H9 (cell line): ENCODE measurements around the gene INO80. TPM values are rescaled to one million over a fixed set of nuclear protein-coding genes. Genes with fewer than 3 reads are reported as not detected.
"Not testable (repeated sequence)": the region's sequence is repeated elsewhere in the genome, so short reads cannot be mapped to it uniquely, and the experiment has no call there.

Experiments used
- DNase-seq: peaks from one replicate; pipeline ENCODE4 v3.0.0-alpha.2; 2017
- H2AFZ ChIP-seq: one replicate; pipeline ENCODE4 v1.6.1; 2013; ENCODE audit warnings: mild to moderate bottlenecking, low read length, control low read depth, moderate library complexity
- H2AK5ac ChIP-seq: 2 replicates; pipeline ENCODE4 v1.6.1; 2013; ENCODE audit warnings: low read length, control low read depth, mixed read lengths; ENCODE audit not compliant: insufficient read length
- H2BK120ac ChIP-seq: one replicate; pipeline ENCODE4 v1.6.1; 2013; ENCODE audit warnings: low read depth, mild to moderate bottlenecking, low read length, control low read depth, inconsistent platforms; ENCODE audit not compliant: poor library complexity, severe bottlenecking
- H2BK12ac ChIP-seq: 2 replicates; pipeline ENCODE4 v1.6.1; 2013; ENCODE audit warnings: low read length, control low read depth, mixed read lengths, low read depth; ENCODE audit not compliant: insufficient read length
- H2BK15ac ChIP-seq: 2 replicates; pipeline ENCODE4 v1.6.1; 2013; ENCODE audit warnings: low read depth, low read length, control low read depth
- H2BK20ac ChIP-seq: one replicate; pipeline ENCODE4 v1.6.1; 2013; ENCODE audit warnings: low read depth, mild to moderate bottlenecking, low read length, control low read depth, inconsistent platforms; ENCODE audit not compliant: poor library complexity, severe bottlenecking
- H2BK5ac ChIP-seq: 2 replicates; pipeline ENCODE4 v1.6.1; 2013; ENCODE audit warnings: low read length, control low read depth, mixed read lengths; ENCODE audit not compliant: insufficient read length
- H3K14ac ChIP-seq: 2 replicates; pipeline ENCODE4 v1.6.1; 2013; ENCODE audit warnings: low read length, control low read depth; ENCODE audit not compliant: insufficient read depth
- H3K18ac ChIP-seq: 2 replicates; pipeline ENCODE4 v1.6.1; 2013; ENCODE audit warnings: low read depth, mild to moderate bottlenecking, mixed read lengths, low read length, control low read depth; ENCODE audit not compliant: insufficient read length
- H3K23ac ChIP-seq: 2 replicates; pipeline ENCODE4 v1.6.1; 2013; ENCODE audit warnings: low read length, control low read depth, mixed read lengths, low read depth; ENCODE audit not compliant: insufficient read length
- H3K23me2 ChIP-seq: 2 replicates; pipeline ENCODE4 v1.6.1; 2013; ENCODE audit warnings: low read depth, mild to moderate bottlenecking, mixed read lengths, low read length, control low read depth; ENCODE audit not compliant: insufficient read length, poor library complexity, severe bottlenecking
- H3K27ac ChIP-seq: 2 replicates; pipeline ENCODE4 v1.5.1; 2013; ENCODE audit warnings: low read length, control low read depth, mixed read lengths, low read depth; ENCODE audit not compliant: insufficient read length
- H3K27me3 ChIP-seq: 2 replicates; pipeline ENCODE4 v1.6.1; 2013; ENCODE audit warnings: low read length, control low read depth, inconsistent platforms; ENCODE audit not compliant: insufficient read depth
- H3K4ac ChIP-seq: 2 replicates; pipeline ENCODE4 v1.6.1; 2013; ENCODE audit warnings: low read depth, mild to moderate bottlenecking, control low read depth, inconsistent platforms, low read length, moderate library complexity
- H3K4me1 ChIP-seq: 2 replicates; pipeline ENCODE4 v1.6.1; 2013; ENCODE audit warnings: low read length, control low read depth, inconsistent platforms; ENCODE audit not compliant: insufficient read depth
- H3K4me2 ChIP-seq: 2 replicates; pipeline ENCODE4 v1.6.1; 2013; ENCODE audit warnings: low read length, control low read depth, mixed read lengths; ENCODE audit not compliant: insufficient read length, insufficient read depth
- H3K56ac ChIP-seq: 2 replicates; pipeline ENCODE4 v1.6.1; 2013; ENCODE audit warnings: low read depth, mild to moderate bottlenecking, mixed read lengths, low read length, control low read depth; ENCODE audit not compliant: insufficient read length
- H3K79me1 ChIP-seq: 2 replicates; pipeline ENCODE4 v1.6.1; 2013; ENCODE audit warnings: low read depth, mild to moderate bottlenecking, moderate library complexity, low read length, control low read depth, inconsistent platforms; ENCODE audit not compliant: insufficient read depth, poor library complexity, severe bottlenecking
- H3K79me2 ChIP-seq: 2 replicates; pipeline ENCODE4 v1.6.1; 2013; ENCODE audit warnings: low read length, control low read depth, inconsistent platforms; ENCODE audit not compliant: insufficient read depth
- H3K9ac ChIP-seq: 2 replicates; pipeline ENCODE4 v1.6.1; 2013; ENCODE audit warnings: low read length, control low read depth, mixed read lengths; ENCODE audit not compliant: insufficient read length; ENCODE audit errors: extremely low read depth
- H3K9me3 ChIP-seq: one replicate; pipeline ENCODE4 v1.6.1; 2013; ENCODE audit warnings: low read depth, low read length, inconsistent platforms; ENCODE audit not compliant: control insufficient read depth
- H3T11ph ChIP-seq: one replicate; pipeline ENCODE4 v1.6.1; 2013; ENCODE audit warnings: mild to moderate bottlenecking, low read length, control low read depth, inconsistent platforms
- H4K20me1 ChIP-seq: one replicate; pipeline ENCODE4 v1.6.1; 2013; ENCODE audit not compliant: control insufficient read depth, insufficient read length, insufficient read depth
- H4K5ac ChIP-seq: 2 replicates; pipeline ENCODE4 v1.6.1; 2013; ENCODE audit warnings: low read depth, mild to moderate bottlenecking, mixed read lengths, low read length, control low read depth; ENCODE audit not compliant: insufficient read length
- H4K8ac ChIP-seq: replicated peaks from 2 replicates; pipeline ENCODE4 v1.6.1; 2013; ENCODE audit warnings: low read length, control low read depth, mixed read lengths, low read depth; ENCODE audit not compliant: insufficient read length
- H4K91ac ChIP-seq: 2 replicates; pipeline ENCODE4 v1.6.1; 2013; ENCODE audit warnings: low read depth, mild to moderate bottlenecking, moderate library complexity, mixed read lengths, low read length, control low read depth; ENCODE audit not compliant: insufficient read length
- H3K27ac Mint-ChIP-seq, 3 experiments: 2 replicates in 2 of 3; 3 replicates in 1 of 3; pipeline ENCODE4 v1.8.0; 2020 to 2021; ENCODE audit warnings: mixed read lengths in 3 of 3, mild to moderate bottlenecking in 1 of 3, moderate library complexity in 1 of 3
- H3K27me3 Mint-ChIP-seq: 2 replicates; pipeline ENCODE4 v1.8.0; 2021; ENCODE audit warnings: low read depth, mild to moderate bottlenecking, moderate library complexity, mixed read lengths
- H3K36me3 Mint-ChIP-seq, 3 experiments: 2 replicates in 2 of 3; 3 replicates in 1 of 3; pipeline ENCODE4 v1.8.0; 2020 to 2021; ENCODE audit warnings: low read depth in 3 of 3, mixed read lengths in 3 of 3; ENCODE audit not compliant: insufficient read depth in 1 of 3
- H3K4me1 Mint-ChIP-seq, 2 experiments: 2 replicates each; pipeline ENCODE4 v1.8.0; 2020; ENCODE audit warnings: mixed read lengths in 2 of 2
- H3K4me3 Mint-ChIP-seq, 2 experiments: 2 replicates in 1 of 2; 3 replicates in 1 of 2; pipeline ENCODE4 v1.8.0; 2020 to 2021; ENCODE audit warnings: mild to moderate bottlenecking in 2 of 2, mixed read lengths in 2 of 2, moderate library complexity in 1 of 2
- H3K9me3 Mint-ChIP-seq, 2 experiments: 2 replicates in 1 of 2; 3 replicates in 1 of 2; pipeline ENCODE4 v1.8.0; 2020; ENCODE audit warnings: mild to moderate bottlenecking in 2 of 2, mixed read lengths in 2 of 2, moderate library complexity in 1 of 2
- WGBS: extraction: QIAGEN DNeasy Blood & Tissue Kit; methylation state at CpG from one replicate; pipeline ENCODE4 v1.1.7; 2013; ENCODE audit warnings: missing lambda C conversion rate, low lambda C conversion rate, mixed read lengths; ENCODE audit not compliant: insufficient read length; ENCODE audit errors: extremely low coverage; 5-methylcytosine and 5-hydroxymethylcytosine counted together
- total RNA-seq: library from RNA; stranded (reverse); gene quantifications from 2 replicates; pipeline ENCODE4 v1.2.1, GENCODE V29; 2021
- TF ChIP-seq, protein P1 (sequence below): fragments of 200-600 bp; sonication (generic); conservative IDR thresholded peaks from 3 replicates; pipeline ENCODE4 v1.8.0; 2021; ENCODE audit warnings: antibody characterized with exemption, mild to moderate bottlenecking

INO80 gene
- total RNA-seq, 1 experiment from 2014 or later: 29.2 TPM

GRCh38 chr15:41133454-41133853 is 17.4 kb upstream of the INO80 start:
- Histone ChIP-seq H3K4ac (no peak overlapping the region), H3K14ac (no peak overlapping the region), H2BK20ac (no peak overlapping the region), H3K23ac (no peak overlapping the region), H4K8ac (no peak overlapping the region), H2BK120ac (no peak overlapping the region), H3K4me2 (no peak overlapping the region), H3K23me2 (no peaks in the 10 kb centered on the region), H2BK5ac (no peak overlapping the region), H3K79me1 (no peaks in the 10 kb centered on the region), H2BK15ac (no peak overlapping the region), H3T11ph (no peak overlapping the region), H4K20me1 (no peaks in the 10 kb centered on the region), H3K27ac (no peak overlapping the region), H3K56ac (no peak overlapping the region), H3K9me3 (no peaks in the 10 kb centered on the region), H3K79me2 (no peaks in the 10 kb centered on the region), H3K4me1 (no peaks in the 10 kb centered on the region), H2BK12ac (no peak overlapping the region), H2AFZ (no peak overlapping the region), H3K9ac (no peak overlapping the region), H4K91ac (no peak overlapping the region), H3K18ac (no peak overlapping the region), H2AK5ac (no peak overlapping the region), H3K27me3 (no peaks in the 10 kb centered on the region), H4K5ac (no peak overlapping the region)
- no CpG with 5 or more reads among the region's 10 CpGs for WGBS
- H3K27me3 Mint-ChIP-seq: peaks cover 9% of the 10 kb centered on the region
- H3K27ac Mint-ChIP-seq: no peak overlapping the region
- TF ChIP-seq, protein P1, sequence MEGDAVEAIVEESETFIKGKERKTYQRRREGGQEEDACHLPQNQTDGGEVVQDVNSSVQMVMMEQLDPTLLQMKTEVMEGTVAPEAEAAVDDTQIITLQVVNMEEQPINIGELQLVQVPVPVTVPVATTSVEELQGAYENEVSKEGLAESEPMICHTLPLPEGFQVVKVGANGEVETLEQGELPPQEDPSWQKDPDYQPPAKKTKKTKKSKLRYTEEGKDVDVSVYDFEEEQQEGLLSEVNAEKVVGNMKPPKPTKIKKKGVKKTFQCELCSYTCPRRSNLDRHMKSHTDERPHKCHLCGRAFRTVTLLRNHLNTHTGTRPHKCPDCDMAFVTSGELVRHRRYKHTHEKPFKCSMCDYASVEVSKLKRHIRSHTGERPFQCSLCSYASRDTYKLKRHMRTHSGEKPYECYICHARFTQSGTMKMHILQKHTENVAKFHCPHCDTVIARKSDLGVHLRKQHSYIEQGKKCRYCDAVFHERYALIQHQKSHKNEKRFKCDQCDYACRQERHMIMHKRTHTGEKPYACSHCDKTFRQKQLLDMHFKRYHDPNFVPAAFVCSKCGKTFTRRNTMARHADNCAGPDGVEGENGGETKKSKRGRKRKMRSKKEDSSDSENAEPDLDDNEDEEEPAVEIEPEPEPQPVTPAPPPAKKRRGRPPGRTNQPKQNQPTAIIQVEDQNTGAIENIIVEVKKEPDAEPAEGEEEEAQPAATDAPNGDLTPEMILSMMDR: no peak
- peaks cover 11 to 12% of the 10 kb centered on the region in 2 experiments; a peak in 2 of 5 replicates for H3K9me3 Mint-ChIP-seq
- H3K4me1 Mint-ChIP-seq: peaks cover 0 to 2% of the 10 kb centered on the region in 2 experiments; a peak in 1 of 4 replicates
- no peak for DNase-seq
- H3K4me3 Mint-ChIP-seq: no peak overlapping the region
- H3K36me3 Mint-ChIP-seq: no peaks in the 10 kb centered on the region; a peak in 1 of 7 replicates

DNA sequence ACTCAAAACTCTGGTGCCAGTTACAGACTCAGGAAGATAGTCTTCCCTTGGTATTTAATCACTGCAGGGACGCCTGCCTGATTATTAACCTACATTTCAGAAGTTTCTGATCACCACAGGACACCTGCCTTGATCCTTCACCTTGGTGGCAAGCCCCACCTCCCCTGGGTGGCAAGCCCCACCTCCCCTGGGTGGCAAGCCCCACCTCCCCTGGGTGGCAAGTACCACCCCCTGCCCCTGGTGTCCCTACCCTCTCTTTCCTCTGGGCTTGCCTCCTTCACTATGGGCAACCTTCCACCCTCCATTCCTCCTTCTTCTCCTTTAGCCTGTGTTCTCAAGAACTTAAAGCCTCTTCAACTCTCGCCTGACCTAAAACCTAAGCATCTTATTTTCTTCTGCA is 16.0 kb upstream of the INO80 start:
- WGBS: no CpG with 5 or more reads among the region's 2 CpGs
- peaks cover 11 to 12% of the 10 kb centered on the region in 2 experiments; a peak in 2 of 5 replicates for H3K9me3 Mint-ChIP-seq
- H4K8ac ChIP-seq, H3K36me3 Mint-ChIP-seq, H2BK120ac ChIP-seq, H2BK12ac ChIP-seq, H4K20me1 ChIP-seq, H3K18ac ChIP-seq, H3T11ph ChIP-seq, H3K23me2 ChIP-seq, H3K56ac ChIP-seq, DNase-seq, H3K27ac ChIP-seq, H4K91ac ChIP-seq, H3K9ac ChIP-seq, H2BK5ac ChIP-seq, H3K4me1 ChIP-seq, H2BK20ac ChIP-seq, H3K4me1 Mint-ChIP-seq, H3K4ac ChIP-seq, H3K14ac ChIP-seq, H3K79me1 ChIP-seq, H3K9me3 ChIP-seq, H3K4me3 Mint-ChIP-seq, H3K23ac ChIP-seq, H3K4me2 ChIP-seq, H2BK15ac ChIP-seq, H4K5ac ChIP-seq, H2AFZ ChIP-seq, H2AK5ac ChIP-seq, H3K27ac Mint-ChIP-seq, H3K79me2 ChIP-seq, H3K27me3 ChIP-seq: not testable (repeated sequence)
- peaks cover 12% of the 10 kb centered on the region for H3K27me3 Mint-ChIP-seq
